Fibroblast of lung (primary cell): ENCODE data around the gene COQ3. TPM values are rescaled to one million over a fixed set of nuclear protein-coding genes. Genes with fewer than 3 reads are reported as not detected.

Experiments
- DNase-seq, 2 donors: peaks; one replicate each; pipeline versions ENCODE4 v3.0.0 to v3.0.0-alpha.2; 2010; ENCODE audit warnings: low read depth in 2 of 2
- H2AFZ ChIP-seq: 2 replicates; pipeline ENCODE4 v1.5.1; 2012; ENCODE audit warnings: low read length, control low read depth, inconsistent platforms
- H3K27ac ChIP-seq: 2 replicates; pipeline ENCODE4 v1.5.1; 2011; ENCODE audit warnings: low read length, control low read depth; ENCODE audit not compliant: insufficient read depth
- H3K27me3 ChIP-seq: 2 replicates; pipeline ENCODE4 v1.5.1; 2011; ENCODE audit warnings: mild to moderate bottlenecking, low read length; ENCODE audit not compliant: control insufficient read depth, insufficient read depth
- H3K36me3 ChIP-seq: 2 replicates; pipeline ENCODE4 v1.5.1; 2011; ENCODE audit warnings: low read length; ENCODE audit not compliant: control insufficient read depth, insufficient read depth
- H3K4me1 ChIP-seq: 2 replicates; pipeline ENCODE4 v1.5.1; 2011; ENCODE audit warnings: low read length; ENCODE audit not compliant: control insufficient read depth, insufficient read depth; ENCODE audit errors: extremely low read depth
- H3K4me2 ChIP-seq: 2 replicates; pipeline ENCODE4 v1.5.1; 2011; ENCODE audit warnings: low read length, control low read depth; ENCODE audit not compliant: insufficient read depth; ENCODE audit errors: extremely low read depth
- H3K4me3 ChIP-seq, 4 experiments: fragments of 200-600 bp in 1 of 4; sonication (generic) in 1 of 4; replicated peaks in 1 of 4; 2 replicates each; pipeline ENCODE4 v1.5.1; 2011 to 2016; ENCODE audit warnings: low read length in 4 of 4, low read depth in 3 of 4, mild to moderate bottlenecking in 3 of 4, control low read depth in 2 of 4, inconsistent platforms in 1 of 4, mixed read lengths in 1 of 4; ENCODE audit not compliant: insufficient read depth in 1 of 4; ENCODE audit errors: control extremely low read depth in 1 of 4
- H3K79me2 ChIP-seq: 2 replicates; pipeline ENCODE4 v1.5.1; 2012; ENCODE audit warnings: mild to moderate bottlenecking, low read length, inconsistent platforms; ENCODE audit not compliant: control insufficient read depth, insufficient read depth
- H3K9ac ChIP-seq: 2 replicates; pipeline ENCODE4 v1.5.1; 2011; ENCODE audit warnings: mild to moderate bottlenecking, low read length, control low read depth; ENCODE audit not compliant: insufficient read depth
- H3K9me3 ChIP-seq: 2 replicates; pipeline ENCODE4 v1.5.1; 2012; ENCODE audit warnings: low read depth, low read length; ENCODE audit not compliant: control insufficient read depth, insufficient read depth
- H4K20me1 ChIP-seq: 2 replicates; pipeline ENCODE4 v1.5.1; 2011; ENCODE audit warnings: low read length; ENCODE audit not compliant: control insufficient read depth, insufficient read depth; ENCODE audit errors: extremely low read depth
- CTCF ChIP-seq, 2 donors: IDR thresholded peaks in 1 of 2; conservative IDR thresholded peaks in 1 of 2; 1 replicate in 1 of 2; 2 replicates in 1 of 2; pipeline ENCODE4 v1.5.1; 2011 to 2012; ENCODE audit warnings: low read length in 2 of 2, control low read depth in 1 of 2, inconsistent platforms in 1 of 2, low read depth in 1 of 2, mild to moderate bottlenecking in 1 of 2
- EZH2 ChIP-seq: IDR thresholded peaks from 2 replicates; pipeline ENCODE4 v1.5.1; 2012; ENCODE audit warnings: low read length, control low read depth, mild to moderate bottlenecking; ENCODE audit errors: missing control alignments
- polyA plus RNA-seq, 2 donors: library from polyadenylated mRNA; depleted of rRNA in 1 of 2; stranded (reverse) in 1 of 2; unstranded in 1 of 2; fragments of >200 nt; gene quantifications; 2 replicates each; pipeline ENCODE4 v1.2.1, GENCODE V29; 2011 to 2012; ENCODE audit warnings: missing spikeins in 1 of 2
- total RNA-seq: library from RNA; depleted of rRNA; stranded (reverse); fragments of >200 nt; gene quantifications from 2 replicates; pipeline ENCODE4 v1.2.1, GENCODE V29; 2014

The COQ3 gene
- total and polyA plus RNA-seq, 2 donors (not counting 1 experiment from before 2014, with no cell fraction given) = 5.3 to 13.3 TPM

GRCh38 chr6:99366852-99367251, 27.1 kb downstream of the COQ3 start:
- no peak overlapping the region for H3K4me2 ChIP-seq
- no peaks in the 10 kb centered on the region for H3K79me2 ChIP-seq
- TF ChIP-seq CTCF (conservative IDR thresholded peaks at IDR 0.05 in 1 of 2, IDR thresholded peaks at IDR 0.05 in 1 of 2; ENCODE audit: low read depth in 1 of 2, low read length in 2 of 2) = no peak
- TF ChIP-seq EZH2 = no peak
- H2AFZ ChIP-seq = no peak overlapping the region
- H4K20me1 ChIP-seq = no peaks in the 10 kb centered on the region
- H3K4me1 ChIP-seq = no peaks in the 10 kb centered on the region
- no peaks in the 10 kb centered on the region for H3K27me3 ChIP-seq
- H3K9me3 ChIP-seq = no peaks in the 10 kb centered on the region
- no peak overlapping the region for H3K4me3 ChIP-seq
- no peak overlapping the region for H3K27ac ChIP-seq
- no peaks in the 10 kb centered on the region for H3K36me3 ChIP-seq
- DNase-seq = no peak
- no peak overlapping the region for H3K9ac ChIP-seq

GRCh38 chr6:99364026-99364425, 30.0 kb downstream of the COQ3 start:
- no peak overlapping the region for H3K4me2 ChIP-seq
- H4K20me1 ChIP-seq = no peaks in the 10 kb centered on the region
- H3K27ac ChIP-seq = no peak overlapping the region
- H3K9me3 ChIP-seq = no peaks in the 10 kb centered on the region
- H3K4me3 ChIP-seq = no peak overlapping the region
- H2AFZ ChIP-seq = no peak overlapping the region
- no peaks in the 10 kb centered on the region for H3K27me3 ChIP-seq
- H3K36me3 ChIP-seq = no peaks in the 10 kb centered on the region
- no peak overlapping the region for H3K9ac ChIP-seq
- no peak for DNase-seq
- TF ChIP-seq CTCF (conservative IDR thresholded peaks at IDR 0.05 in 1 of 2, IDR thresholded peaks at IDR 0.05 in 1 of 2; ENCODE audit: low read depth in 1 of 2, low read length in 2 of 2) (no peak), EZH2 (no peak)
- H3K79me2 ChIP-seq = no peaks in the 10 kb centered on the region
- H3K4me1 ChIP-seq = no peaks in the 10 kb centered on the region

GRCh38 chr6:99362678-99363268, 31.2 kb downstream of the COQ3 start:
- H2AFZ ChIP-seq = no peak overlapping the region
- H4K20me1 ChIP-seq = no peaks in the 10 kb centered on the region
- no peak overlapping the region for H3K4me2 ChIP-seq
- H3K36me3 ChIP-seq = no peaks in the 10 kb centered on the region
- no peaks in the 10 kb centered on the region for H3K79me2 ChIP-seq
- H3K9ac ChIP-seq = no peak overlapping the region
- no peak overlapping the region for H3K4me3 ChIP-seq
- H3K27me3 ChIP-seq = no peaks in the 10 kb centered on the region
- H3K27ac ChIP-seq = no peak overlapping the region
- no peak for DNase-seq
- H3K9me3 ChIP-seq = no peaks in the 10 kb centered on the region
- no peaks in the 10 kb centered on the region for H3K4me1 ChIP-seq
- no peak for TF ChIP-seq CTCF (conservative IDR thresholded peaks at IDR 0.05 in 1 of 2, IDR thresholded peaks at IDR 0.05 in 1 of 2; ENCODE audit: low read depth in 1 of 2, low read length in 2 of 2)
- TF ChIP-seq EZH2 = no peak
